NAMALWA (cell line): ENCODE data around the gene KLHL29.
"Not testable (repeated sequence)": the region's sequence is repeated elsewhere in the genome, so short reads cannot be mapped to it uniquely, and the experiment has no call there.

Experiments
- DNase-seq: peaks from one replicate; pipeline ENCODE4 v3.0.0-alpha.2; 2015; ENCODE audit warnings: low spot score

Gene KLHL29

DNA sequence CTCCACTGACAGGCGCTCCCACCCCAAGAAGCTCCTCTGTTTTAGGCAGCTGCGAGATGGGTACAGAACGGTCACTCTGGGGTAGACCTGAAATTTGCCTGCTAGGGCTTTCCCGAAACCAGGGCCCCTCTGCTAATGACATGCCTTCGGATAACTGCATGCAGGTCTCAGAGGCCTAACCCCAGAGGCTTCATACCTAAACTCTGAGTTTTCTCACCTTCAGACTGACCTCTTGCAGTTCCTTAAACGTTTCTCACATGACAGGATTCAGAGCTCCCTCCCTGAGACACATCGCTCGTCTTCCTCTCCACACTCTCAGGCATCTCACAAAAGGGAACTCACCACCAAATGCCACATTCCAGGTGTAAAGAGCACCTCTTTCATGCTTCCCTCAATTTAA is 11.3 kb upstream of the KLHL29 start:
- DNase-seq: no peak

DNA sequence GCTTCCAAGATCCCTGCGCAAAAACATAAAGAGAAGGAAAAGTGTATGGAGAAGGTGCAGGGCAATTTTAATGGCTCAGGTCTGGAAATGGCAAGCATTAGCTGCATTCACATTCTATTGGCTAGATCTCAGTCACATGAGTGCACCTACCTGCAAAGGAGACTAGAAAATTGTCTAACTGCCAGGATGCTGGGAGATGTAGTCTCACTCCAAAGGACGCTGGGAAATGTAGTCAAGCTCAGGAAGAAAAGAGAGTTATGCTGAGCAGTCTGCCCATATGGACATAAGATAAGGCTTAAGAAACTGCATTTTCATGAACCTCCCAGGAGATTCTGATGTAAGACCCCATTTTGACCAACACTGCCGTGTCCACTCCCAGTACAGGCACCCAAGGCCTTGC is 9.5 kb upstream of the KLHL29 start:
- DNase-seq: peak; percentile 84

GRCh38 chr2:23376075-23376474 is 8.9 kb upstream of the KLHL29 start:
- no peak for DNase-seq

DNA sequence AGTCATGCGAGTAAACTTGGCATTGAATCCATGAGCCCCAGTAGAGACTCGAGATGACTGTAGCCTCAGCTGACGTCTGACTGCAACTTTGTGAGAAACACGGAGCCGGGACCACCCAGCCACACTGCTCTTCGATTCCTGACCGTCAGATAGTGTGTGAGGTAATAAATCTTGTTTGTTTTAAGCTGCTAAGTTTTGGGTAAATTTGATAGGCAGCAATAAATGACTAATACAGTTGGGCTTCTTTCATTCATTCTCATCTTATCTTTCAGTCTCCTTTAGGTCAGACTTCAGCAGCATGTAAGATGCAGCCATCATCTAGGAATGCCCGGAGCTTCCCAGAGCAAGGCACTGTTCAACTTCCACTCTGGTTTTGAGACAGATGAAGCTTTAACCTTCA is 8.0 kb upstream of the KLHL29 start:
- DNase-seq: no peak

DNA sequence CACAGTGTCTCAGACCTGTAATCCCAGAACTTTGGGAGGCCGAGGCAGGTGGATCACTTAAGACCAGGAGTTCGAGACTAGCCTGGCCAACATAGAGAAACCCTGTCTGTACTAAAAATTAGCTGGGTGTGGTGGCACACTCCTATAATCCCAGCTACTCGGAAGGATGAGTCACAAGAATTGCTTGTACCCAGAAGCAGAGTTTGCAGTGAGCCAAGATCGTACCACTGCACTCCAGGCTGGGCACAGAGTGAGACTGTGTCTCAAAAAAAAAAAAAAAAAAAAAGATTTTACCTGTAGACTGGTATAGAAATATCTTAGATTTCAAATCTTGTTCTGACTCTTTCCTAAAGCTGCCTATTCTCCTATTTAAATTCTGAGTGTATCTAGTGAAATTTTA is 7.2 kb upstream of the KLHL29 start:
- DNase-seq: no peak

DNA sequence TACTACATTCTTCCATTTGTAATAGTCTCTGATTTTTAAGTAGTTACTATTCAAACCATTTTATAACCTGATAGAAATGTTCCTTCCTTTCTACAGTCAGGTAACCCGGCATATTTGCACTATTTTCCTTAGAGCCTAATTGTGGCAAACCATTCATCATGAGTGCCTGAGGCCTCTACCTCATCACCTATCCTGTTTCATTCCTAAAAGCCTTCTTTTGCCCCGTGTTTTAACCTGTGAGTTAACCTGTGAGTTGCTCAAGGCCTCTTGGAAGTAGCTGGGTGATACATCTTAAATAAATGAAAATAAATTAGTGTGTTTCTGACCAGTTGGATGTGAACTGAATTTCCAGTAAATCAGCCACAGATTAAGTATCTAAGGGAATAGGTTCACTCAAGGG is 6.5 kb upstream of the KLHL29 start:
- no peak for DNase-seq

GRCh38 chr2:23379220-23379695 is 5.7 kb upstream of the KLHL29 start:
- DNase-seq: no peak

GRCh38 chr2:23380562-23381065 is 4.4 kb upstream of the KLHL29 start:
- DNase-seq: peak; percentile 78

DNA sequence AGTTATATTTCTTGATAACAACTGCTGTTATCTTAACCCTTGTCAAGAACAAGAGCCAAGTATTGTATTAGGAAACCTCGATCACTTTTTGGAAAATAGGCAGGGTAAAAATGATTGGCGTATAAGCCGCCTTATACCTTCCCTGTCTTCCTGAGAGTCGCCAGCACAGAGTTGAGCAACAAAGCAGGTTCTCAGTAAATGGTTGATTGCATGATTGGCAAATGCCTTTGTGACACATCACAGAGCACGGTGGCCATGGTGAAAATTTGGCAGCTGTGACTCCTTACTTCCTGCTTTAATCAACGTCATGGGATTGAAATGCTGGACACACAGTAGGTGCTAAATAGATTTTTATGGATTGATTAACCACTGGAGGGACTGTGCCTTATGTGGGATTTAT is 3.9 kb upstream of the KLHL29 start:
- DNase-seq: peak; percentile 55

GRCh38 chr2:23381485-23381884 is 3.5 kb upstream of the KLHL29 start:
- DNase-seq: peak; percentile 23

DNA sequence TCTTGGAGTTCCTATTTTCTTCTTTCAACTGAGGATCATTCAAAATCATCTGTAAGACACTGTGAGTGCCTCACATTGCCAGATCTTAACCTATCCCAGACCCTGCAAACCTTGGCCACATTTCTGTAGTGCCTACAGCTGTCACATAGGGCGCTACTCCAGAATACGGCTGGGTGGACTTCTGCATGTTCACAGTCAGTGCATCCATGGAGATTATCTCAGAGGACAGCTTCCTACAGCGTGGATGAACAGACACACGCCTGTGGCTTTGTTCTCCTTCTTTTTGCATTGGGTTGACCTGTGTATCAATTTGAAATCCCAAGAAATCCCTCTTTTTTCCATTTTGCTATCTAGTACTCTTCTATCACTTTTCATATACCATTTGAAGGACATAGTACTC is 1.9 kb upstream of the KLHL29 start:
- peak; percentile 14 for DNase-seq

DNA sequence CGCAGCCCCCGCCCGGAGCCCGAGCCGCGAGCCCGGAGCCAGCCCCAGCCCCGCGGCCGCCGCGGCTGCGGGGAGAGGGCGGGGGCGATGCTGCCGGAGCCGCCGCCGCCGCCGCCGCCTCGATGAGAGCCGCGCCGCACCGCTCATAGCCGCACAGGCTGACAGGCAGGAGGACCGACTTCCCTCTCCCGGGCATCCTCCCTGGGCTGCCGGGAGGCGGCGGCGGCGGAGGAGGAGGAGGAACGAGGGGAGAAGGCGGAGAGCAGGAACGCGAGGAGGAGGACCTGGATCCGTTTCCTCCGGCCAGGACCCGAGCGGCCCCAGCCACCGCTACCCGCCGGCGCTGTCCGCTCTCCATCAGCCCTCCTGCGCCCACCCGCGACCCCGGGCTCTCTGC is 370 bp downstream of the KLHL29 start:
- DNase-seq: peak; percentile 17

DNA sequence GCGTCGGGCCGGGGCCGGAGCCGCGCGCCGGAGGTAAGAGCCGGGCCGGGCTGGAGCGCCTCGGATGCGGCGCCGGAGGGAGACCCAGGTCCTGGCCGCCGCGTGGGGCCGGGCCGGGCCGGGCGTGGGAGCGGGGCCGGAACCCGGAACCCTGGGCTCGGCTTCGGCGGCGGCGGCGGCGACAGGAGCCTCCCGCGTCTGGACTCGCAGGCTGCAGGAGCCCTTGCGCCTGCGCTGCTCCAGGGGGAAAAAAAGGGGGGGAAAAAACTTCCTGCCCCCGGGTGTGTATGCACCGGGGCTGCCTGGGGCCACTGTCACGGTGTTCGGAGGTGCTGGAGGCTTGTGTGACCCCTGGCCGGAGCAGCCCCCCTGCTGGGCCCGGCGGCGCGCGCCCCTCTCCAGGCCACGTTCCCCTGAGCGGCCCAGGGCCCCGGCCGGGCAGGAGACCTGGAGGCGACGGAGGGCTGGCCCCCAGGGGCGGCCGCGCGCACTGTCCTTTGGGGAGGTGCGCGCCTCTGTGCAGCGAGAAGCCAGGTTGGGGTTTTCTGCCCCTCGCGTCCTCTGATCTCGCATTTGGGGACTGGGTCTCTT is 864 bp downstream of the KLHL29 start:
- peak; percentile 11 for DNase-seq

GRCh38 chr2:23386339-23387220 is 1.6 kb downstream of the KLHL29 start:
- no peak for DNase-seq

- no peak for DNase-seq
Measured at GRCh38 chr2:23387221-23387550, 2.2 kb downstream of the KLHL29 start.

DNA sequence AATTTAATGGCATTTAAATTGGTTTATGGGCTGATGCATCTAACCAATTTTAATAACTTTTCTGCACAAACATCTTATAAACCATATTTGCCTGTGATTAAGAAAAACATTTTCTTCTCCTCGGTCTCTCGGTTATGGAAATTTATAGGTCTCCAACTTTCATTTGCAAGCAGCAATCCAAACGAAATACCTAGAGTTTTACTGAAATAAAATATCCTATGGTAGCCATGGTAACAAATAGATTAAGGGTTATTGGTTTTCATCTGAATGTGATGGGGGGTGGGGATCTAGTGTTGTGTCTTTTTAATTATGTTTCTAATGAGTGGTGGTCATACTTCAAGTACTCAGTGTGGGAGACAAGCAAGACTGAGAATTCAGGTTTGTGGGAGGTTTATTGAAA is 2.9 kb downstream of the KLHL29 start:
- no peak for DNase-seq

- DNase-seq: no peak
Measured at GRCh38 chr2:23388294-23388693, 3.3 kb downstream of the KLHL29 start.

GRCh38 chr2:23388756-23389514 is 4.0 kb downstream of the KLHL29 start:
- no peak for DNase-seq

DNA sequence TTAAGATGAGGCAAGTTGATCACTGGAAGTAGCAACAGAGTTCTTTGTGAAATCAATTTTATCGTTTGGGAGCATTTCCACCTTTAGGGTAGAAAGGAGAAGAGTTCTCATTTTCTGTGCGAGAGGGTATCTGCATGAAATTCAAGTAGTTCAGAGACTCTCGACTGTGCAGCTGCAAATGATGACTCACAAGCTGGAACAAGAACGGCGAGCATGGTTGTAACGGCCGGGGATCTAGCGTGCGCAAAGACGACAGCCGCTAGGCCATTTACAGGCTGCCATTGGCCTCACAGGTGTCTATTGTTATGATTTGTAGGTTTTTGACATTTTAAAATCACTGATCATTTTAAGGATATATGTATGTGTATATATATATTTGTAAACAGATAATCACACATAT is 5.2 kb downstream of the KLHL29 start:
- no peak for DNase-seq

GRCh38 chr2:23391237-23391736 is 6.3 kb downstream of the KLHL29 start:
- not testable (repeated sequence) for DNase-seq

DNA sequence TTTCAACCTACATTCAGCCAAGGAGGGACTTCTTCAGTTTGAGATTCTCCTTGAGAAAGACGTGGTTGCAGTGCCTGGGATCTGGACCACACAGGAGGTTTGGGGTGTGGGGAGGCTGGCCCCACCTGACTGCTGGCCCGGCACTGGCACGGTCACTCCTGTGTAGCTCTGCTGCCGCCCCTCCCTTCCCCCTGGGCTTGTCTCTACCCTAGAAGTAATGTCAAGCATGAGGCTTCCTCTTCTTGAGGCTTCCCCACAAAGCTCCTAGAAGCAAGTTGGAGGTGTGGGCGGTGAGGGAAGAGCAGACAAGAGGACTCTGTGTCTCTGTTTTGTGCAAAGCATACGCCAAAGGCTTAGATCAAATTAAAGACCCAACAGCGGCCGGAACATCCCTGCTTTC is 8.7 kb downstream of the KLHL29 start:
- no peak for DNase-seq

GRCh38 chr2:23394700-23395099 is 9.7 kb downstream of the KLHL29 start:
- DNase-seq: no peak

GRCh38 chr2:23397478-23397877 is 12.5 kb downstream of the KLHL29 start:
- DNase-seq: no peak
